Heart left ventricle (tissue), 13 donors: ENCODE results near the gene SMIM44.

Experiments used
- POLR2A ChIP-seq, 2 donors: fragments of 450-650 bp; IDR thresholded peaks; one replicate each; pipeline ENCODE4 v1.6.1; 2017; ENCODE audit warnings: antibody characterized with exemption in 2 of 2, mild to moderate bottlenecking in 2 of 2, moderate library complexity in 2 of 2
- TF ChIP-seq, protein P1 (sequence below), 12 donors: fragments of 200-600 bp; sonication (generic) in 4 of 12; IDR thresholded peaks; one replicate each; pipeline versions ENCODE4 v1.5.0 to v1.8.0; 2018 to 2022; ENCODE audit warnings: antibody characterized with exemption in 12 of 12, mild to moderate bottlenecking in 5 of 12
- donor health status: ischemic (EF 13 %, LVEDD 7.1; RV severe dilation, severe dysfunction).
- donor health status: DM: no; HTN: yes; CAD: no.
- donor health status: DM: no; HTN: no; CAD: no.
- donor health status: ischemic (EF 25% LVEDD 6.9; RV normal size, moderate dysfunction).
- donor health status: ischemic (EF 25% LVEDD 5.7; RV mildly dilated, moderate dysfunction).
- donor health status: ischemic (EF 35%, LVEDD 5.7; RV mildly dilated, moderate dysfunction).
- donor health status: nonischemic (EF 11% LVEDD 7.7; RV severe dilation, severe dysfunction).
- donor health status: DM: yes; HTN: yes; CAD: no.
- donor health status: PGD.
- donor health status: ischemic (EF 29% LVEDD 5.4; RV normal size, mild dysfunction).
- donor health status: nonischemic (EF 23%, LVEDD 6.1; RV moderate dilation, normal function).

DNA sequence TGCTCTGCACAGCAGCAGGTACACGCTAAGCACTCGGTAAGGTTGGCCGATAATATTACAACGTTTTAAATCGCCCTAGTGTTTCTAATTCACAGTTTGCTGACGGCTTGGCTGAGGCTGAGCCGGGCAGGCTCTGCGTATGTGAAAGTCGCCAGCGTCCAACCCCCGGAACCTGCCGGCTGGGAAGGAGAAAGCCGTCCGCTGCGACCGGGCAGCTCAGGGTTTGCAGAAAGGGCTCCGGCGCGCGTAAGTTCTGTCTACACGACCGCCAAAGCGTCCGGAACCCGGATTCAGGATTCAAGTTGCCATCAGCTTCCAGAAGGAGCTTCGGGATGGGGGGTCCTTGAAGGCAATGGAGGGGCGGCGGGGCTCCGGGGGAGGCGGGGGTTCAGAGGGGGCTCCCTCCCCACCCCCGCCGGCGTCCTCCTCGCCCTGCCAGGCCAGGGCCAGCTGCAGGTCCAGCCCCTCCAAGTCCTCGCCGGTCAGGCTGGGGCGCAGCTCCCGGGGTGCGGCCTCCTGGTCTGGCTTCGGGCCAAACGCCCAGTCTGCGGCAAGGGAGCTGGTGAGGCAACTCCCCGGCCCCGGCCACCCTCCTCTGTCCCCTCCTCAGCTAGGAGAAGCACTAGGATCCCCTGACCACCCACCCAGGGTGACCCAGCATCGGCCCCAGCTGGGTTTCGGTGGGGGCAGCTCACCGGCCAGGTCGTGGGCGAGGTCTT is 575 bp downstream of the SMIM44 start:
- no peak for TF ChIP-seq POLR2A (IDR thresholded peaks at IDR 0.05)
- TF ChIP-seq, protein P1, sequence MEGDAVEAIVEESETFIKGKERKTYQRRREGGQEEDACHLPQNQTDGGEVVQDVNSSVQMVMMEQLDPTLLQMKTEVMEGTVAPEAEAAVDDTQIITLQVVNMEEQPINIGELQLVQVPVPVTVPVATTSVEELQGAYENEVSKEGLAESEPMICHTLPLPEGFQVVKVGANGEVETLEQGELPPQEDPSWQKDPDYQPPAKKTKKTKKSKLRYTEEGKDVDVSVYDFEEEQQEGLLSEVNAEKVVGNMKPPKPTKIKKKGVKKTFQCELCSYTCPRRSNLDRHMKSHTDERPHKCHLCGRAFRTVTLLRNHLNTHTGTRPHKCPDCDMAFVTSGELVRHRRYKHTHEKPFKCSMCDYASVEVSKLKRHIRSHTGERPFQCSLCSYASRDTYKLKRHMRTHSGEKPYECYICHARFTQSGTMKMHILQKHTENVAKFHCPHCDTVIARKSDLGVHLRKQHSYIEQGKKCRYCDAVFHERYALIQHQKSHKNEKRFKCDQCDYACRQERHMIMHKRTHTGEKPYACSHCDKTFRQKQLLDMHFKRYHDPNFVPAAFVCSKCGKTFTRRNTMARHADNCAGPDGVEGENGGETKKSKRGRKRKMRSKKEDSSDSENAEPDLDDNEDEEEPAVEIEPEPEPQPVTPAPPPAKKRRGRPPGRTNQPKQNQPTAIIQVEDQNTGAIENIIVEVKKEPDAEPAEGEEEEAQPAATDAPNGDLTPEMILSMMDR (IDR thresholded peaks at IDR 0.05) = no peak
